Right atrium auricular region (tissue), 2 donors: ENCODE measurements around the gene DNM3. TPM values are rescaled to one million over a fixed set of nuclear protein-coding genes. Genes with fewer than 3 reads are reported as not detected.

Source experiments
- DNase-seq: peaks from one replicate; pipeline ENCODE4 v3.0.0-alpha.2; 2019; ENCODE audit warnings: low spot score
- H3K27ac ChIP-seq, 2 donors: fragments of 200-600 bp; sonication (generic); 1 replicate in 1 of 2; 2 replicates in 1 of 2; pipeline ENCODE4 v1.5.1; 2016 to 2019
- H3K27me3 ChIP-seq, 2 donors: fragments of 200-600 bp; sonication (generic); one replicate each; pipeline versions ENCODE4 v1.5.1 to v1.6.0; 2017 to 2019
- H3K36me3 ChIP-seq: fragments of 200-600 bp; sonication (generic); one replicate; pipeline ENCODE4 v1.5.1; 2016
- H3K4me1 ChIP-seq, 2 donors: fragments of 200-600 bp; sonication (generic); one replicate each; pipeline versions ENCODE4 v1.5.1 to v1.6.0; 2017 to 2019
- H3K4me3 ChIP-seq, 2 donors: fragments of 200-600 bp; sonication (generic); 1 replicate in 1 of 2; 2 replicates in 1 of 2; pipeline ENCODE4 v1.5.1; 2017 to 2019; ENCODE audit warnings: mild to moderate bottlenecking in 1 of 2, moderate library complexity in 1 of 2
- H3K9me3 ChIP-seq, 2 donors: fragments of 200-600 bp; sonication (generic); one replicate each; pipeline ENCODE4 v1.5.1; 2019
- CTCF ChIP-seq, 2 donors: fragments of 200-600 bp; sonication (generic); IDR thresholded peaks; one replicate each; pipeline ENCODE4 v1.5.1; 2019; ENCODE audit warnings: antibody characterized with exemption in 2 of 2
- total RNA-seq, 2 donors: library from RNA; depleted of rRNA; stranded (reverse); fragments of >200 nt; gene quantifications; one replicate each; pipeline ENCODE4 v1.1.0, GENCODE V29; 2016

Gene DNM3
- total RNA-seq, 2 donors from 2014 or later: 1.0 to 1.6 TPM

GRCh38 chr1:171834821-171835220 is 6.5 kb upstream of the DNM3 start:
- Histone ChIP-seq H3K9me3 (no peaks in the 10 kb centered on the region), H3K27me3 (no peaks in the 10 kb centered on the region), H3K4me1 (no peaks in the 10 kb centered on the region), H3K4me3 (no peak overlapping the region), H3K36me3 (no peaks in the 10 kb centered on the region), H3K27ac (no peak overlapping the region)
- DNase-seq: no peak
- TF ChIP-seq CTCF (IDR thresholded peaks at IDR 0.05): no peak

GRCh38 chr1:171835891-171836290 is 5.4 kb upstream of the DNM3 start:
- DNase-seq: no peak
- H3K27me3 ChIP-seq: no peaks in the 10 kb centered on the region
- H3K4me1 ChIP-seq: no peaks in the 10 kb centered on the region
- H3K9me3 ChIP-seq: no peaks in the 10 kb centered on the region
- no peak overlapping the region for H3K27ac ChIP-seq
- no peaks in the 10 kb centered on the region for H3K36me3 ChIP-seq
- no peak overlapping the region for H3K4me3 ChIP-seq
- no peak for TF ChIP-seq CTCF (IDR thresholded peaks at IDR 0.05)

- Histone ChIP-seq H3K4me1 (peaks cover 0 to 13% of the 10 kb centered on the region in 2 donors), H3K27ac (peak overlapping the region; percentile 37 to 68), H3K4me3 (peak overlapping the region; percentile 69 to 70), H3K36me3 (no peaks in the 10 kb centered on the region), H3K27me3 (no peaks in the 10 kb centered on the region), H3K9me3 (no peaks in the 10 kb centered on the region)
- DNase-seq: no peak
- no peak for TF ChIP-seq CTCF (IDR thresholded peaks at IDR 0.05)
These were observed 848 bp downstream of the DNM3 start for GRCh38 chr1:171841931-171842761.

GRCh38 chr1:171844381-171844780 is 3.1 kb downstream of the DNM3 start:
- Histone ChIP-seq H3K27ac (no peak overlapping the region), H3K27me3 (no peaks in the 10 kb centered on the region), H3K4me3 (no peak overlapping the region), H3K36me3 (no peaks in the 10 kb centered on the region), H3K4me1 (peaks cover 0 to 13% of the 10 kb centered on the region in 2 donors), H3K9me3 (no peaks in the 10 kb centered on the region)
- no peak for DNase-seq
- TF ChIP-seq CTCF (IDR thresholded peaks at IDR 0.05): no peak

- H3K27ac ChIP-seq: no peak overlapping the region
- no peak for DNase-seq
- peaks cover 0 to 13% of the 10 kb centered on the region in 2 donors for H3K4me1 ChIP-seq
- no peak for TF ChIP-seq CTCF (IDR thresholded peaks at IDR 0.05)
- H3K27me3 ChIP-seq: no peaks in the 10 kb centered on the region
- no peaks in the 10 kb centered on the region for H3K36me3 ChIP-seq
- no peak overlapping the region for H3K4me3 ChIP-seq
- H3K9me3 ChIP-seq: no peaks in the 10 kb centered on the region
These were observed 4.7 kb downstream of the DNM3 start for GRCh38 chr1:171845998-171846397.
